ENCODE measurements around the gene OSBPL9.

- TF ChIP-seq EZH2 (IDR thresholded peaks at IDR 0.05; ENCODE audit: borderline replicate concordance, low read length), result no peak
- no peak for TF ChIP-seq CTCF (IDR thresholded peaks at IDR 0.05; ENCODE audit: low read length)
Measured at GRCh38 chr1:51697166-51697565, 80.3 kb downstream of the OSBPL9 start.

Data from OCI-LY1 (cell line).